GM18519 (cell line): ENCODE data around the gene B4GALT1.
"Not testable (repeated sequence)": the region's sequence is repeated elsewhere in the genome, so short reads cannot be mapped to it uniquely, and the experiment has no call there.

ENCODE experiments used
- ATAC-seq: cut with Tn5 transposase; IDR thresholded peaks from one replicate; pipeline ENCODE4 v1.9.1; 2021; ENCODE audit warnings: mild to moderate bottlenecking, moderate library complexity; ENCODE audit not compliant: unreplicated experiment, low FRiP score

Gene B4GALT1

GRCh38 chr9:33106372-33106771 is 60.8 kb downstream of the B4GALT1 start:
- ATAC-seq, result no peak

DNA sequence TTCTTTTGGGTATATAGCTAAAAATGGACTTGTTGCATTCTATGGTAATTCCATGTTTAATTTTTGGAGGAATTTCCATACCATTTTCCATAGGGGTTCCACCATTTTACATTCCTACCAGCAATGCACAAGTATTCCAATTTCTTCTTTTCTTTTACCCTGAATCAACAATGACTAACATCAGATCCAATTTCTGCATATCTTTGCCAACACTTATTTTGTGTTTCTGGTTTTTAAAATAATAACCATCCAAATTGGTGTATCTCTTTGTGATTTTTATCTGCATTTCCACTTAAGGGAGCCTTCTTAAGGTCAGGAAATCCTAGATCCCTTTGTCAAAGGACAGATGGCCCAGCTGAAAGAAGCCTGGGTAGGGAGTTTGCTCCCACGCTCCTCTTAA is 61.2 kb downstream of the B4GALT1 start:
- ATAC-seq, result no peak

- no peak for ATAC-seq
Measured at GRCh38 chr9:33105504-33105903, 61.6 kb downstream of the B4GALT1 start.

- ATAC-seq, result no peak
Measured at GRCh38 chr9:33104401-33104800, 62.7 kb downstream of the B4GALT1 start.

DNA sequence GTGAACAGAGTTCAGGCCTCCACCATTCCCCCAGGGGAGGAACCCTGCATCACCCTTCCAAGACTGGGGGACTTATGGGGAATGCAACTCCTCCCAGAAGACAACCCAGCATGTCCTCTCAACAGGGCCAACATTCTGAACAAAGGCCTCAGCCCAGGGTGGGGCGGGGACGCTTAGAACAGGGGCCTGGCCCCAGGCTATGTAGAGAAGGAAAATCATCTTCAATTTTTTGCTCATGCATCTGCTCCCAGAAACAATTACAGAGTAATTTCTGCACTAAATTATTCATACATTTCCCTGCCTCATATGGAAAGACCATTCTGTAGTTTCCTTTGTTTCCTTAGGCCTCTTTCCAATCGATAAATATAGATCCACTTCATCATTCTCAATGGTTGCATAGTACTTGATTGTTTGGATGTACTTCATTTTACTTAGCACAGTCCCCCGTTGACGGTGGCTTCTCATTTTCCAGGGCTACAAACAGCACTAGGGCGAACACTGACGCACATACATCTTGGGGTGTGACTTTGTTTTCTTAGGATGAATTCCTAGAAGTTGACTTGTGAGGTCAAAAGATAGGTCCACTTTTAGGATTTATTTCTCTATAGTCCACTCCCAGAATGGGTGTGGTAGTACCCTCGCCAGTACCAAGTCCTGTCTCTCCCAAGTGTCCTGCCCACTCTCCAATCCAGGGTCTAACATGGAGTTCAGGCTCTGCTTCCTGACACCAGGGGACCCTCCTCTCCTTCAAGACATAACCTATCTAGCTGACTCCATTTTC is 63.4 kb downstream of the B4GALT1 start:
- ATAC-seq, result no peak

- ATAC-seq, result no peak
Measured at GRCh38 chr9:33102551-33103210, 64.5 kb downstream of the B4GALT1 start.

GRCh38 chr9:33101104-33101951 is 65.8 kb downstream of the B4GALT1 start:
- ATAC-seq, result no peak

DNA sequence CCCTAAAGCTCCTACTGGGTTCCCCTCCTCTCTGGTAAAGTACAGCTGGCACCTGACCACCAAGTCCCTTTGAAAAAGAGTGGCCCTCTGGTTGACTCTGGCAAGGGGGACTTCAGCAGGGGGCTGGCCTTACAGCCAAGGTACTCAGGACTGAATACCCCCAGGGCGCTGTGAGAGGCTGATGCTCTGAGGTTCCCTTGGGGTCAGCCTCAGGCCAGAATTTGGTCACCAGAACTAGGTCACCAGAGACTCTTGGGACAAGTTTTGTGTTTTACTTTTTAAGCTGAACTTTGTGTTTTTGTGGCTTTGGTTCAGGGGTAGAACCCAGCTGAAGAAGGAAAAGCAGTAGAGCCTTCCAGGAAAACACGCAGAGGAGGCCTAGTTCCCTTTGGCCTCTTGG is 67.4 kb downstream of the B4GALT1 start:
- no peak for ATAC-seq

GRCh38 chr9:33097192-33097591 is 69.9 kb downstream of the B4GALT1 start:
- no peak for ATAC-seq

DNA sequence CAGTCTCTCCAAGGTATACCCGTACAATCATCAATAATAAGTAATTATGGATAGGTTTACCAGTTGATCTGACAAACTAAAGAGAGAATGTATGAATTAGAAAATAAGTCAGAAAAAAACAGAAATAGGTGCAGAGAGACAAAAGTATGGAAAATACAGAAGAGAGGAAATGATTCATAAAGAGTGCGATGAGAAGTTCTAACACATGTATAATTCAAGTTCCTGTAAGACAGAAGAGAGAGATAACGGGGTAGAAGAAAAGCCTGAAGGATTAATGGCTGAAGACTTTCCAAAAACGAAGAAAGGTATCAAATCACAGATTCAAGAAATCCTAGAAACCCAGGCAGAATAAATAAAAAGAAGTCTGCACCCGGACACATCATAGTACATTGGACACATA is 74.5 kb downstream of the B4GALT1 start:
- no peak for ATAC-seq

GRCh38 chr9:33085672-33086071 is 81.5 kb downstream of the B4GALT1 start:
- ATAC-seq, result not testable (repeated sequence)

DNA sequence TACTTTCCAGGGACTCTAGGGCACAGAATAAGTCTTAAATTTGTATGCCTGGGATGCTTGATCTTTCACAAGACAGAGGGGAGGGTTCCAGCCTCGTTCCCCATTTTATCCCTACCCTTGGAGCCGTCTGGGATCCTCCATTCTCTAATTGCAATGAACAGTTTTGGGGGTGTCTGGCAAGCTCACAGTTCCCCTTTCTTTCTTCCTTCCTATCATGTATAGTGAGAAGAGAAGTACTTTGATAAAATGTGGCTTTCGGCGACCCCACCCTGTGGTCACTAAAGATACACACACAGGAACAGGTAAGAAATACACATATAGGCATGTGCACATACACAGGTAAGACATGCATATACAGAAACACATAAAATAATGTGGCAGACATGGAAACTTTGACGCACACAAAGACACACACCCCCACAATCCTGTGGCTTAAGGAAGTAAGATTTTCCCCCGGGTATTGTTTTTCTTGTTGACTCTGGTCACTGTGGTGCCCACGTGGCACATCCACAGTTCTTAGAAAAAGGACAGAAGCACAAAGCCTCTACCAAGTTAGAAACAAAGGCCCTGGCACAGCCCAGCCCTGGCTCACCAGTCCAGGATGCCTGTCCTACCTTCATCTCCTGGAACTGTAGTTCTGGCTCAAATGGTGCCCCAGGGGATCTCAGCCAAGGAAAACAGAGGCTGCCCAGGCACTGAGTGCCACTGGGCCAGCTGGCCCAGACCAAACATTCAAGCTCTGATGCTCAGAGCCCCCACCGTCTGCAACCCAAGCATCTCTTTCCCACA is 84.4 kb downstream of the B4GALT1 start:
- no peak for ATAC-seq

GRCh38 chr9:33082128-33082527 is 85.0 kb downstream of the B4GALT1 start:
- no peak for ATAC-seq

GRCh38 chr9:33081128-33081851 is 85.8 kb downstream of the B4GALT1 start:
- peak; percentile 30 for ATAC-seq

- ATAC-seq, result no peak
Measured at GRCh38 chr9:33080534-33080933, 86.6 kb downstream of the B4GALT1 start.

- peak; percentile 99 for ATAC-seq
Measured at GRCh38 chr9:33076046-33077004, 90.8 kb downstream of the B4GALT1 start, which contains the start of gene SMU1. SMU1 (minus strand) TSS chr9:33076674; CDS start chr9:33076608, 66 bp downstream.

DNA sequence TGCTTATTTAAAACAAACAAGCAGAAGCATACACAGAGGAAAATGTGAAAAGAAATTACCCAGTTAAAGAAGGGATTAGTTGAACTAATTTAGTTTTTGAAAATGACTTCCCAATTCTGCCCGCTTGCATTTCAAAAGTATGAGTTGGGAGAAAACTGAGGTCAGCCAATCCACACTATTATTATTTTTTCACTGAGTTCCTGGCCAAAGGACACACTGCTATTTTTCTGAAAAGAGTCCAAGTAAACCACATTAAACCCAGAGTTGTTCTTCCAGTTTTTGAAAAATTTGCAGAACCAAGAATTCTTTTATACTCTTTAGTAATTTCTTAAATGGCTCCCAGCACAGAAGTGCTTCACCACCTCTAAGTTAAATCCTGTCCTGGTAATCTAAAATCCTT is 98.1 kb downstream of the B4GALT1 start:
- ATAC-seq, result no peak
